Activated CD4-positive, CD25-positive, alpha-beta regulatory T cell treated with anti-CD3 and anti-CD28 coated beads, Interleukin-2, amount 50 U/mL, for 16 hours (primary cell): ENCODE data around the gene TMEM225B.
A peak's percentile ranks its signal among the peaks of the same experiment; 100 is the strongest.
"Not testable (repeated sequence)": the region's sequence is repeated elsewhere in the genome, so short reads cannot be mapped to it uniquely, and the experiment has no call there.

ENCODE experiments used
- DNase-seq: peaks from one replicate; pipeline ENCODE4 v3.0.0-alpha.2; 2020; ENCODE audit warnings: low read depth, low spot score

The TMEM225B gene

GRCh38 chr7:99579281-99579955 is 18.6 kb upstream of the TMEM225B start:
- no peak for DNase-seq

DNA sequence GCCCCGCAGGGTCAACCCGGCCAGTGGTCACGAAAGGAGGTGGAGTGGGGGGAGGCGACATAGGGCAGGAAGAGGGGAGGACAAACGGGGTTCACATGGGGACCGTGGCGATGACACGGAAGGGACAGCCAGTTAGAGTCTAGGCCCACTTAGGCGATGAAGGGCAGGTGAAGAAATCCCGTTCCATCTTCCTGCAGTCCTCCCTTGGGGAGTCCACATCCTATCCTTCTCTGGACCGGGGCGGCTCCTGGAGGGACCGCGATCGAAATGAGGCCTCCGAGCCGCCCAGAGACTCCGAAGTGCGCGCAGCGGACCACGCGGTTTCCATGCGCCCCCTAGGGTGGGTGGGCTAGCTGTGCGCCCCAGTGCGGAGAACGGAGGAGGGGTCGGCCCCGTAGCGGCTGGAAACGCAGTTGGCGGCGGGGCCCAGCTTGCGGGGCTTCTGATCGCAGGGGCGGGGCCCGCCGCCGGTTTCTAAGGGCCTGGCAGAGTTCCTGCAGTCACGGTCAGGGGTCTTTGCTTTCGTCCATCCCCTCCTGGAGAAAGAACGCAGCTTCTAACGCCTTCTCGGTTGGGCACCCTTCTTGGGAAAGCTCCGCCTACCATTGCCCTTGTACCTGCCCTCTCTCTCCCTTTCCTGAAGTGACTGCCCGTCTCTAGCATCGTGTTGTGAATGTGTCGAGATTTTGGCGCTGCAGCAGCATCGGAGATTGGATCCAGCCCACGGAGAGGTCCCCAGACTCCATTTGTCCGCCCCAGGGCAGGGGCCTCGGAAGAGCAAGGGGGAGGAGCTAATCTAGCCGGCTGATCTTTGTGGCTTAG is 17.9 kb upstream of the TMEM225B start:
- peak; percentile 12 for DNase-seq

DNA sequence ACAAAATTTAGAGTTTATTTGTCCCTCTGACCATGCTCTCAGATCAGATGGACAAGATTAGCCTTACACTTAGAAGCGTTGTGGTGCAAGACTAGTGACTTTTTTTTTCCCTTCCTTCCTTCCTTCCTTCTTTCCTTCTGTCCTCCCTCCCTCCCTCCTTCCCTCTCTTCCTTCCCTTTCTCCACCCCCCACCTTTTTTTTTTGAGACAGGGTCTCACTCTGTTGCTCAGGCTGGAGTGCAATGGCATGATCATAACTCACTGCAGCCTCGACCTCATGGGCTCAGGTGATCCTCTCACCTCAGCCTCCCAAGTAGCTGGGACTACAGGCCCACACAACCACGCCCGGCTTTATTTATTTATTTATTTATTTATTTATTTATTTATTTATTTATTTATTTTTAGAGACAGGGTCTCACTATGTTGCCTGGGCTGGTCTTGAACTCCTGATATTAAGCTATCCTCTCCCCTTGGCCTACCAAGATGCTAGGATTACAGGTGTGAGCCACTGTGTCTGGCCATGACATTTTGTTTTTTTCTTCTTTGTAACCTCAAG is 17.2 kb upstream of the TMEM225B start:
- not testable (repeated sequence) for DNase-seq

GRCh38 chr7:99588868-99589267 is 9.2 kb upstream of the TMEM225B start:
- DNase-seq: no peak

DNA sequence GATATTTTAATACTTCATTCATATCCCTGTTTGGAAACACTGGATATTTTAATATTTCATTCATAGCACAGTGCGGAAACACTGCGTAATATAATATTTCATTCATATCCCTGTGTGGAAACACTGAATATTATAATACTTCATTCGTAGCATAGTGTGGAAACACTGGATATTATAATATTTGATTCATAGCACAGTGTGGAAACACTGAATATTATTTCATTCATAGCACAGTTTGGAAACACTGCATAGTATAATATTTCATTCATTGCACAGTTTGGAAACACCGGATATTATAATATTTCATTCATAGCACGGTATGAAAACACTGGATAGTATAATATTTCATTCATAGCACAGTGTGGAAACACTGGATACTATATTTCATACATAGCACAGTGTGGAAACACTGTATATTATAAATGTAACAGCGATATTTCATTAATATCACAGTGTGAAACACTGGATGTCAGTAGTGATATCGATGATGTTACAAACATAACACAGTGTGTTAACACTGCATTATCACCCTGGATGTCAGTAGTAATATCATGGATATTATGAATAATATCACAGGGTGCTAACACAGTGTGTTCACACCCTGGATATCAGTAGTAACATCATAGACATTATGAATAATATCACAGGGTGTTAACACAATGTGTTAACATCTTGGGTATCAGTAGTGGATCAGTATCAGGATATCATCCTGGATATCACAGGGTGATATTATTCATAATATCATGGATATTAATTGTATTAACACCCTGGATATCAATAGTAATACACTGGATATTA is 2.9 kb upstream of the TMEM225B start:
- no peak for DNase-seq

GRCh38 chr7:99596408-99596955 is 1.6 kb upstream of the TMEM225B start:
- DNase-seq: no peak

GRCh38 chr7:99599836-99600235 is 1.8 kb downstream of the TMEM225B start:
- no peak for DNase-seq

DNA sequence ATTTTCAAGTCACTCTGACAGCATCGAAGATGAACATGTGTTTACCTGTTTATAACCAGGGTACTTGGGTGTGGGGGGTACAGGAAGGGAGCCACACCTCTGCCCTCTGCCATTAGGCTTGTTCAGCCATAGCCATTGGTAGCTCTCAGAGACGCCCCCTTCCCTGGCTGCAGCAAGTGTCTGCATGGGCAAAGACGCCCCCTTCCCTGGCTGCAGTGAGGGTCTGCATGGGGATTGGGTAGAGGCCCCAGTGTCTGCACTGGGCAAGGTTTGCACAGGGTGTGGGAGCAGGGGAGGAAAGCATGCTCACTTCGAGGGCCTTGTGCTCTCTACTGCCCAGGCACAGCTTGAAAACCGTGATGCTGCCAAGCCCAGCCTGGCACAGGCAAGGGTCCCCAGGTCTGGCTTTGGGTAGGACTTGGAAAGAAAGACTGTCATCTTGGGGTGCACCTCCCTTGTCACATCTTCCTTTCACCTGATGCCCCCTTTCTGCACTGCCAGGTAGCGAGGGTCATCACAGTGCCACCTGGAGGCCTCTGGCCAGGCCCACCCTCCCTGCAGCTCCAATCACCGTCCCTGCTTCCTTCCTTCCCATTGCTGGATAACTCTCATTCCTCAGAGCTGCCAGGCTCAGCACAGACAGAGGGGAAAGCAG is 3.7 kb downstream of the TMEM225B start:
- no peak for DNase-seq

GRCh38 chr7:99605527-99605926 is 7.5 kb downstream of the TMEM225B start:
- DNase-seq: no peak

GRCh38 chr7:99606531-99606930 is 8.5 kb downstream of the TMEM225B start:
- DNase-seq: no peak

- no peak for DNase-seq
Observed at GRCh38 chr7:99607548-99607947, 9.5 kb downstream of the TMEM225B start.

- DNase-seq: no peak
Observed at GRCh38 chr7:99614495-99614894, 16.4 kb downstream of the TMEM225B start.

- DNase-seq: no peak
Observed at GRCh38 chr7:99615989-99616358, 17.9 kb downstream of the TMEM225B start.

- peak; percentile 66 for DNase-seq
Observed at GRCh38 chr7:99616359-99617191, 18.5 kb downstream of the TMEM225B start, which contains the start of gene ZSCAN25. TSS of gene ZSCAN25 (plus strand) at chr7:99616946. CDS start at chr7:99619607, 2,661 bp downstream.

DNA sequence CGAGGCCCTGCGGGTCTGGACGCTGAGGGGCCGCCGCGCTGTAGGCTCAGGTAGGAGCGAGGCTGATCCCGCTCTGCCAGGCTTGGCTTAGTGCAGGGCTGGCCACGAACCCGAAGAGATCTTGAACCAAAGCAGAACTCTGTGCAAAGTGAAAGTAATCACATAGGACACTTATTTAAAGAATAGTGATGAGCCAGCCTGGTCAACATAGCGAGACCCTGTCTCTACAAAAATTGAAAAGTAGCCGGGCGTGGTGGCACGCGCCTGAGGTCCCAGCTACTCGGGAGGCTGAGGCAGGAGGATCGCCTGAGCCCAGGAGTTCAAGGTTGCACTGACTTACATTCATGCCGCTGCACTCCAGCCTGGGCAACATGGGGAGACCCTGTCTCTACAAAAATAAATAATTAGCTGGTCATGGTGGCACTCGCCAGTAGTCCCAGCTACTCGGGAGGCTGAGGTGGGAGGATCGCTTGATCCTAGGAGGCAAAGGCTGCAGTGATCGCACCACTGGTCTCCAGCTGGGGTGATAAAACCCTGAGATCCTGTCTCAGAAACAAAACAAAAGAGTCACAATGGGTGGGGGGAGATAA is 19.2 kb downstream of the TMEM225B start:
- DNase-seq: no peak

DNA sequence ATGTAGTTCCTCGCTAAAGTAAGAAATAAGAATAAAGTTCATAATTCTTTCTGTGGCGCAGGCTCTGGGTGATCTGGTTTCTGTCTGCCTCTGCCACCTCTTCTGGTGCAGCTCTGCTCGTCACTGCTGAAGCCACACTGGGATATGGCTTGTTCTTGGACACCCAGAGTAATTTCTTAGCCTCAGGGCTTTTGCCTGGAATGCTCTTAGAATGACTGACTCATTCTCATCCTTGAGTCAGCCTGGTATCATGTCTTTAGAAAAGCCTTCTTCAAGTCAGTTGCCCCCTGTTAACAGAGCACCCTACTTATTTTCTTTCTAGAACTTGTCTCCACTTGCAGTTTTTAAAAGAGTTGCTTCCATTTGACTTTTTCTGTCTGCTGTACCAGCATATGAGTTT is 20.7 kb downstream of the TMEM225B start:
- DNase-seq: no peak

DNA sequence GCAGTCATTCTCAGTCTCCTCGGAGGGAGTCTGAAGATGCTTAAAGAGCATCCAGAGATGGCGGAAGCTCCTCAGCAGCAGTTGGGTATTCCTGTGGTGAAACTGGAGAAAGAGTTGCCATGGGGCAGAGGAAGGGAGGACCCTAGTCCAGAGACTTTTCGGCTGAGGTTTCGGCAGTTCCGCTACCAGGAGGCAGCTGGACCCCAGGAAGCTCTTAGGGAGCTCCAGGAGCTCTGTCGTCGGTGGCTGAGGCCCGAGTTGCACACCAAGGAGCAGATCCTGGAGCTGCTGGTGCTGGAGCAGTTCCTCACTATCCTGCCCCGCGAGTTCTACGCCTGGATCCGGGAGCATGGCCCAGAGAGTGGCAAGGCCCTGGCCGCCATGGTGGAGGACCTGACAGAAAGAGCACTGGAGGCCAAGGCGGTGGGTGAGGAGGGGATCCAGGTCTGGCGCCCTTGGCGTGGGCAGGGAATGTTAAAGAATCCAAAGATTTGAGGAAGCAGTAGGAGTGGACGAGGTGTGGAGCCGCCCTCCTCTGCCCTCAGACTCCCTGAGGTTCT is 21.6 kb downstream of the TMEM225B start:
- no peak for DNase-seq

DNA sequence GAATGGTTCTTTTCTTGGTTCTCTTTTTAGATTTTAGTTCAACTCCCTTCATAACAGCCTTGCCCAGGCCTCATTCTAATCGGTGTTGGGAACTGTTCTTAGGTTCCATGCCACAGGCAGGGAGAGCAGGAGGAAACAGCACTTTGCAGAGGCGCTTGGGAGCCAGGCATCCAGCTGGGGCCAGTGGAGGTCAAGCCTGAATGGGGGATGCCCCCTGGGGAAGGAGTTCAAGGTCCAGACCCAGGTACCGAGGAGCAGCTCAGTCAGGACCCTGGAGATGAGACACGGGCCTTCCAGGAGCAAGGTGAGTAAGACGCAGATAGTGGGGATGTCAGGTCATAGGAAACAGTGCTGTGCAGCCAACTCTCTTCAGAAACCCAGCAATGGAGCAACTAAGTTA is 23.2 kb downstream of the TMEM225B start:
- no peak for DNase-seq

DNA sequence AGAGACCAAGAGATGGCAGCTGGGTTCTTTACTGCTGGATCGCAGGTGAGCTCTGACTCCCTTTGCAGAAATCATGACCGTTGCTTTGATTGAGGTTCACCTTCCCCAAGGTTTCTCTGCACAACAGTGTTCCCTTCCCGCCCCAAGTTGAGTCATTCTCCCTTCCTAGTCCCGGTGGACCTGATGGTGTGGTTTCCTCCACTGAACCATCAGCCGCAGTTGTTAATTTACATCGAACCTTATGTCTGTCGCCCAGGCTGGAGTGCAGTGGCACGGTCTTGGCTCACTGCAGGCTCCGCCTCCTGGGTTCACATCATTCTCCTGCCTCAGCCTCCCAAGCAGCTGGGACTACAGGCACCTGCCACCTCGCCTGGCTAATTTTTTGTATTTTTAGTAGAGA is 24.5 kb downstream of the TMEM225B start:
- no peak for DNase-seq
